Keratinocyte (primary cell): Measurements from ENCODE around the gene NAA40. TPM values are rescaled to one million over a fixed set of nuclear protein-coding genes. Genes with fewer than 3 reads are reported as not detected.

Experiments used
- DNase-seq: peaks from one replicate; pipeline ENCODE4 v3.0.0-alpha.2; 2011; ENCODE audit warnings: low read depth, missing footprints, low spot score
- FAIRE-seq: peaks from 2 replicates; lab custom pipeline; 2011; peaks lifted over from hg19 to GRCh38; lab: Jason Lieb, UNC
- H2AFZ ChIP-seq: 2 replicates; pipeline ENCODE4 v1.6.0; 2012; ENCODE audit warnings: low read length, control low read depth, inconsistent platforms; ENCODE audit not compliant: control insufficient read depth
- H3K27ac ChIP-seq: 2 replicates; pipeline ENCODE4 v1.5.1; 2011; ENCODE audit warnings: low read length; ENCODE audit not compliant: control insufficient read depth, insufficient read depth
- H3K27me3 ChIP-seq: 3 replicates; pipeline ENCODE4 v1.6.0; 2011; ENCODE audit warnings: low read length; ENCODE audit not compliant: control insufficient read depth, insufficient read depth; ENCODE audit errors: extremely low read depth
- H3K36me3 ChIP-seq, 2 experiments: 2 replicates in 1 of 2; 3 replicates in 1 of 2; pipeline ENCODE4 v1.5.1; 2011; ENCODE audit warnings: low read length in 2 of 2, mild to moderate bottlenecking in 1 of 2; ENCODE audit not compliant: control insufficient read depth in 2 of 2, insufficient read depth in 2 of 2; ENCODE audit errors: extremely low read depth in 1 of 2
- H3K4me1 ChIP-seq: 3 replicates; pipeline ENCODE4 v1.5.1; 2011; ENCODE audit warnings: low read length; ENCODE audit not compliant: control insufficient read depth, insufficient read depth; ENCODE audit errors: extremely low read depth
- H3K4me2 ChIP-seq: 3 replicates; pipeline ENCODE4 v1.6.0; 2011; ENCODE audit warnings: low read depth, low read length; ENCODE audit not compliant: control insufficient read depth, insufficient read depth; ENCODE audit errors: extremely low read depth
- H3K4me3 ChIP-seq, 3 experiments: fragments of 200-600 bp in 1 of 3; sonication (generic) in 1 of 3; 2 replicates in 2 of 3; 3 replicates in 1 of 3; pipeline ENCODE4 v1.5.1; 2011 to 2016; ENCODE audit warnings: low read length in 3 of 3, mild to moderate bottlenecking in 3 of 3, control low read depth in 2 of 3, inconsistent platforms in 1 of 3, low read depth in 1 of 3, mixed read lengths in 1 of 3, mixed run types in 1 of 3, moderate library complexity in 1 of 3; ENCODE audit not compliant: control insufficient read depth in 2 of 3, insufficient read depth in 2 of 3; ENCODE audit errors: extremely low read depth in 1 of 3
- H3K79me2 ChIP-seq: 2 replicates; pipeline ENCODE4 v1.6.0; 2012; ENCODE audit warnings: low read length; ENCODE audit not compliant: control insufficient read depth, insufficient read depth
- H3K9ac ChIP-seq: 3 replicates; pipeline ENCODE4 v1.6.0; 2011; ENCODE audit warnings: low read length; ENCODE audit not compliant: control insufficient read depth, insufficient read depth; ENCODE audit errors: extremely low read depth
- H3K9me1 ChIP-seq: 3 replicates; pipeline ENCODE4 v1.6.0; 2011; ENCODE audit warnings: low read length; ENCODE audit not compliant: control insufficient read depth, insufficient read depth; ENCODE audit errors: extremely low read depth
- H3K9me3 ChIP-seq: 2 replicates; pipeline ENCODE4 v1.5.1; 2012; ENCODE audit warnings: low read depth, low read length; ENCODE audit not compliant: control insufficient read depth
- H4K20me1 ChIP-seq: 3 replicates; pipeline ENCODE4 v1.6.0; 2011; ENCODE audit warnings: low read length; ENCODE audit not compliant: control insufficient read depth, insufficient read depth; ENCODE audit errors: extremely low read depth
- EZH2 ChIP-seq: IDR thresholded peaks from one replicate; pipeline ENCODE4 v1.6.1; 2012; ENCODE audit warnings: inconsistent platforms, mild to moderate bottlenecking, low read length, moderate library complexity
- dilution Hi-C: fragments of 300-500 bp; cut with MboI; formaldehyde crosslinking; loops from one replicate; pipeline ENCODE4 v1.7.0; 2020; ENCODE audit warnings: low sequenced_read_pairs; ENCODE audit not compliant: extremely low pct_ligation_motif_present
- polyA plus RNA-seq, 5 experiments: library from polyadenylated mRNA; depleted of rRNA in 3 of 5; stranded (reverse) in 3 of 5; stranded (forward) in 1 of 5; unstranded in 1 of 5; fragments of >200 nt; gene quantifications; 1 replicate in 1 of 5; 2 replicates in 3 of 5; 3 replicates in 1 of 5; pipeline versions ENCODE4 v1.2.1 to v1.2.3, GENCODE V29; 2011 to 2012; ENCODE audit warnings: missing spikeins in 2 of 5, low read depth in 1 of 5, low replicate concordance in 1 of 5
- TF ChIP-seq, protein P1 (sequence below), 3 experiments: IDR thresholded peaks in 1 of 3; conservative IDR thresholded peaks in 1 of 3; optimal IDR thresholded peaks in 1 of 3; 2 replicates in 2 of 3; 3 replicates in 1 of 3; pipeline versions ENCODE3 to v1.5.1; 2011; ENCODE audit warnings: low read length in 3 of 3, mild to moderate bottlenecking in 3 of 3, moderate library complexity in 2 of 3, control low read depth in 1 of 3, inconsistent platforms in 1 of 3; ENCODE audit not compliant: insufficient read depth in 2 of 3; ENCODE audit errors: extremely low read depth in 1 of 3

The NAA40 gene
- polyA plus RNA-seq, 1 donor (not counting 4 experiments of a cell fraction or from before 2014, with no cell fraction given) = 13.5 TPM

DNA sequence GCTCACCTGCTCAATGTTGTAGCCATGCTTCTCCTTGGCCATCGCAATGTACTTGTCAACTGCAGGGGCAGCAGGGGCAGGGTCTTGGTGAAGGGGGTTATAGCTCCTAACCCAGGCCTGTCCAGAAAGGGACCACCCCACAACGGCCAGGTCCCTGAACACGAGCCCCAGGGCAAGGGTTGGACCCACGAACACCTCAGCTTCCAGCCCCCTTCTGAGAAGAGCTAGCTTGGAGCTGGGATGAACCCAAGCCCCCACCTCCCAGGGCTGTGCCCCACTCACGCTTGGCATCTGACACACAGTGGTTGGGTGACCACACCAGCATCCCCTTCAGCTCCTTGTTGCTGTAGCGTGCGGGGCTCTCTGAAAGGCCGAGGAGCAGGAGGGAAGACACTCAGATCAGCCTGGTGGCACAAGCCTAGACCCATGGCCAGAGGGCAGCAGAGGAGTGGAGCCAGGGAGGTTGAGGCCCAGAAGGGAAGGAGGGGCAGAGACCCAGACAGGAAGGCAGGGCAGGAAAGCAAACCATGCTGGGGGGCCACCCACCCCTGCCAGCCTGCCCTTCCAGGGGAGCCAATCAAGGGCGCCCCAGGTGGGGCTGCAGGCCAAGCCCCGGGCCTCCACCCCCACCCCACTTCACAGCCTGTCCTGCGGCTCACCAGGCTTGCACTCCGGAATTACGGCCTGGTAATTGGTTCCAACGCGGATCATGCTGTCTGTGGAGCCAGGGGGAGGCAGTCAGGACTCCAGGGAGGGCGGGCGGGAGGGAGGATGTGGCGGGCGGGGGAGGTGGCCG, 23.7 kb upstream of the NAA40 start:
- FAIRE-seq (no peak), DNase-seq (no peak)

DNA sequence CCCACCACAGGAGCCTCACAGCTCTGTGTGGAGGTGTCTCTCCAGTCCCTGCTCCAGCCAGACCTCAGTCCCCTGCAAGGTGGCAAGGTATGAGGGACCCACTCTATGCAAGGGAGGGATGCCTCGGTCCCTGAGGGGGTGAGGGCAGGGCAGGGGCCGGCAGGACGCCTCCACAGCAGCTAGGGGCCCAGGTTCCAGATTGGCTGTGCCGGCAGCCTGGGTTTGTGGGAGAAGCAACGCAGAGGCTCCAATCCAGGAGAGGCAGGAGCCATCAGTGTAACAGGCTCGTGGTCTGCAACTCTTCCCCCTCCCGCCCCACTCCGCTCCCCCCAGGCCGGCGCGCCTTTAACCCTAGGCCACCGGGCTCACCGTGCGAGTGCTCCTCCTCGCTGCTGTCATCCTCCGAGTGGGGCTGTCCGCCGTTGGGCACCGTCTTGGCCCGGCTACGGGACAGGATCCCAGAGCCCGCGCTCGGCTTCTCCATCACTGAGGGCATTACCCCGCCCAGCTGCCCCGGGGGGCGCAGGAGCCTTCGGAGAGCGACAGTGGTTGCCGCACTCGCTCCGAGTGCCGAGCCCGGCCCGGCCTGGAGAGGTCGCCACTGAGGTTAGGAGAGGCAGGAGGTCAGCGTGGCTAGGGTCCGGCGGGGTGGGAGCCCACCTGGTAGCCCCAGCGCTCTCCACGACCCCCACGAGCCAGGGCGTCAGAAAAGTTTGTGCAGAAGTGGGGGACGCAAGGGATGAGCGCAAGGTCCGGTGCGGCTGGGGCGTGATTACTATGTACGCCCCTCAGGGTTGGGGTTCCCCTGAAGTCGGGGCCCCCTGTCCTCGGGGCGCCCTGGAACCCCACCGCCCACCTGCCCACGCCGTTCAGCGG, 22.6 kb upstream of the NAA40 start:
- Histone ChIP-seq H3K9ac (peak overlapping the region; percentile 3), H3K36me3 (peaks cover 0 to 2% of the 10 kb centered on the region in 2 experiments), H4K20me1 (no peaks in the 10 kb centered on the region), H3K79me2 (no peaks in the 10 kb centered on the region), H3K4me3 (peak overlapping the region; percentile 18 to 57 (median 37)), H3K27ac (no peak overlapping the region), H3K4me2 (peak overlapping the region; percentile 76), H3K27me3 (peaks cover 9% of the 10 kb centered on the region), H2AFZ (peak overlapping the region; percentile 20), H3K4me1 (peaks cover 9% of the 10 kb centered on the region), H3K9me1 (no peaks in the 10 kb centered on the region), H3K9me3 (no peaks in the 10 kb centered on the region)
- FAIRE-seq (no peak), DNase-seq (no peak)
- dilution Hi-C loops = no loop called here
- TF ChIP-seq EZH2 = peak; percentile 54
- TF ChIP-seq, protein P1, sequence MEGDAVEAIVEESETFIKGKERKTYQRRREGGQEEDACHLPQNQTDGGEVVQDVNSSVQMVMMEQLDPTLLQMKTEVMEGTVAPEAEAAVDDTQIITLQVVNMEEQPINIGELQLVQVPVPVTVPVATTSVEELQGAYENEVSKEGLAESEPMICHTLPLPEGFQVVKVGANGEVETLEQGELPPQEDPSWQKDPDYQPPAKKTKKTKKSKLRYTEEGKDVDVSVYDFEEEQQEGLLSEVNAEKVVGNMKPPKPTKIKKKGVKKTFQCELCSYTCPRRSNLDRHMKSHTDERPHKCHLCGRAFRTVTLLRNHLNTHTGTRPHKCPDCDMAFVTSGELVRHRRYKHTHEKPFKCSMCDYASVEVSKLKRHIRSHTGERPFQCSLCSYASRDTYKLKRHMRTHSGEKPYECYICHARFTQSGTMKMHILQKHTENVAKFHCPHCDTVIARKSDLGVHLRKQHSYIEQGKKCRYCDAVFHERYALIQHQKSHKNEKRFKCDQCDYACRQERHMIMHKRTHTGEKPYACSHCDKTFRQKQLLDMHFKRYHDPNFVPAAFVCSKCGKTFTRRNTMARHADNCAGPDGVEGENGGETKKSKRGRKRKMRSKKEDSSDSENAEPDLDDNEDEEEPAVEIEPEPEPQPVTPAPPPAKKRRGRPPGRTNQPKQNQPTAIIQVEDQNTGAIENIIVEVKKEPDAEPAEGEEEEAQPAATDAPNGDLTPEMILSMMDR (optimal IDR thresholded peaks at IDR 0.05 in 1 of 3, IDR thresholded peaks at IDR 0.05 in 1 of 3, conservative IDR thresholded peaks at IDR 0.05 in 1 of 3; ENCODE audit: extremely low read depth in 1 of 3, insufficient read depth in 2 of 3, low read length in 3 of 3) = peak in 2 of 3 experiments; percentile 70 to 71

More for the DNA sequence above, 23.7 kb upstream of the NAA40 start:
- dilution Hi-C loops = no loop called here
- Histone ChIP-seq H3K9me3 (no peaks in the 10 kb centered on the region), H3K27ac (no peak overlapping the region), H3K9me1 (no peaks in the 10 kb centered on the region), H4K20me1 (no peaks in the 10 kb centered on the region), H3K4me3 (no peak overlapping the region), H3K9ac (no peak overlapping the region), H3K36me3 (peaks cover 0 to 3% of the 10 kb centered on the region in 2 experiments), H3K4me1 (peaks cover 9% of the 10 kb centered on the region), H3K27me3 (peaks cover 9% of the 10 kb centered on the region), H3K79me2 (no peaks in the 10 kb centered on the region), H2AFZ (no peak overlapping the region), H3K4me2 (no peak overlapping the region)
- TF ChIP-seq, protein P1 (optimal IDR thresholded peaks at IDR 0.05 in 1 of 3, IDR thresholded peaks at IDR 0.05 in 1 of 3, conservative IDR thresholded peaks at IDR 0.05 in 1 of 3; ENCODE audit: extremely low read depth in 1 of 3, insufficient read depth in 2 of 3, low read length in 3 of 3) = no peak
- no peak for TF ChIP-seq EZH2
